ENCODE data around the gene SLC30A7. TPM values are rescaled to one million over a fixed set of nuclear protein-coding genes. Genes with fewer than 3 reads are reported as not detected.
A peak's percentile ranks its signal among the peaks of the same experiment; 100 is the strongest.

SLC30A7 gene
- total and polyA plus RNA-seq, 4 donors: 8.6 to 27.0 (median 17.4) TPM

DNA sequence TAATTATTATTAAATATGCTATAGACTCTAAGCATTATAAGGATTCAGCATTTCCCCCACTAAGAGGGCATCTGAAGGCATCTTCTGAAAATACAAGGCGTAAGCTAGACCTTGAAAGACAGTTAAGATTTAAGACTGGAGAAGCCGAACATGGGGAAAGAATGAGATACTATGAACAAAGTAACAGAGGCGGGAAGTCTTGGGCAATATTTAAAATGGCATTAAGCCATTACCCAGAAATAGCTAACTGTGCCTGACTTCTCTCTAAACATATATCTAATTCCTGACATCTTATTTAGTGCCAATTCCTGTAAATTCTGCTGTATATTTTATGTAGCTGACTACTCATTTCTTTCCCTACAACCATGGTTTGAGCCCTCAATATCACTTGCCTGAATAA is 108.8 kb downstream of the SLC30A7 start:
- no peaks in the 10 kb centered on the region for H3K27me3 ChIP-seq (ENCODE audit: control insufficient read depth, insufficient read depth, low read length)
- DNase-seq (ENCODE audit: low read depth in 4 of 6, low spot score in 6 of 6): no peak
- 57% methylated on average over 2 of the region's 3 CpGs for WGBS (ENCODE audit: insufficient coverage)
- H3K4me1 ChIP-seq (ENCODE audit: control insufficient read depth, insufficient read depth, low read length): no peaks in the 10 kb centered on the region
- no peak overlapping the region for H3K27ac ChIP-seq (ENCODE audit: low read depth, low read length)
- no peak overlapping the region for H3K4me3 ChIP-seq (ENCODE audit: low read depth, low read length)
- peaks cover 3% of the 10 kb centered on the region for H3K36me3 ChIP-seq (ENCODE audit: control insufficient read depth, insufficient read depth, low read length)
- no peaks in the 10 kb centered on the region for H3K9me3 ChIP-seq (ENCODE audit: control insufficient read depth, insufficient read depth, low read length)

DNA sequence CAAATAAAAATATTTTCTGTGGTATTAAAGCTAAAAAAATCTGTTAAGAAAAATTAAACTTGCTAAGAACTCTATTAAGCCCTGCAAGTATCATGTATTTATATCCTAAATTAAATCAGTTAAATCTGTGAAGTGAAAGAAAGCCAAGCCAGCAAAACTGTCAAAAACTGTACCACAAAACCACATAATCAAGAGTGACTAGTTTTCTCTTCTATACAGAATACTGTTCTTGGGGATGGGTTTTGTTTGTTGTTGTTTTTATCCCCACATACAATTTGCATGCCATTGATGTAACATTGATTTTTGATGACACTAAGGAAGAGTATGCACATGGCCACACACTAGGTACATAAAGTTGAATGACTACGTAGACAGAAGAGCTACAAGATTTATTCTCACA is 109.3 kb downstream of the SLC30A7 start:
- Histone ChIP-seq H3K4me1 (ENCODE audit: control insufficient read depth, insufficient read depth, low read length) (no peaks in the 10 kb centered on the region), H3K27ac (ENCODE audit: low read depth, low read length) (no peak overlapping the region), H3K4me3 (ENCODE audit: low read depth, low read length) (no peak overlapping the region), H3K9me3 (ENCODE audit: control insufficient read depth, insufficient read depth, low read length) (no peaks in the 10 kb centered on the region), H3K36me3 (ENCODE audit: control insufficient read depth, insufficient read depth, low read length) (no peaks in the 10 kb centered on the region), H3K27me3 (ENCODE audit: control insufficient read depth, insufficient read depth, low read length) (no peaks in the 10 kb centered on the region)
- WGBS (ENCODE audit: insufficient coverage): no CpG with 5 or more reads among the region's 1 CpG
- DNase-seq (ENCODE audit: low read depth in 4 of 6, low spot score in 6 of 6): no peak

DNA sequence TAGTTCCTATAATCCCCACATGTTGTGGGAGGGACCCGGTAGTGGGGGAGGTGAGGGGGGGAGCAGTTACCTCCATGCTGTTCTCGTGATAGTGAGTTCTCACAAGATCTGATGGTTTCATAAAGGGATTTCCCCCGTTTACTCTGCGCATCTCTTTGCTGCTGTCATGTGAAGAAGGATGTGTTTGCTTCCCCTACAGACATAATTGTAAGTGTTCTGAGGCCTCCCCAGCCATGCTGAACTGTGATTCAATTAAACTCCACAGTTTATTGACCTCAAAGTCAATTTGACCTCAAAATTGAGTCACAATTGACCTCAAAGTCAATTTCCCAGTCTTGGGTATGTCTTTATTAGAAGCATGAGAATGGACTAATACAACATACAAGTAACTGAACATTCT is 110.0 kb downstream of the SLC30A7 start:
- WGBS (ENCODE audit: insufficient coverage): no CpG with 5 or more reads among the region's 4 CpGs
- Histone ChIP-seq H3K4me3 (ENCODE audit: low read depth, low read length) (no peak overlapping the region), H3K27ac (ENCODE audit: low read depth, low read length) (no peak overlapping the region)

DNA sequence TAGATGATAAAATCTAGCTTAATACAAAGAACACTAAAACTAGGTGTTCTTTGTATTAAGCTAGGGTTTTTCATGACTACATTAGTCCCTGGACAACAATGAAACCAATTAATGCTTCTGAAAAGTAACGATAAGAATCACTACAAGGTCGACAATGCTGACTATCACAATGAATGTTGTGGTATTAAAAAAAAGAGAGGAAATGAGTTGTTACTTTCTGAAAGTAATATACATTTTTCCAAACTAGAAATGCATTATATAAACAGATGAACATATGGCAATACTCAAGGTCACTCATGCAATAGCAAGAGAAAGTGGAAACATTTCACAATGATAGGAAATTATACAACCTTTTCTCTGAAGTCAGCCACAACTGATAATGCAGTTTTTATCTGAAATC is 110.7 kb downstream of the SLC30A7 start:
- no CpG with 5 or more reads among the region's 2 CpGs for WGBS (ENCODE audit: insufficient coverage)
- Histone ChIP-seq H3K27ac (ENCODE audit: low read depth, low read length) (no peak overlapping the region), H3K4me3 (ENCODE audit: low read depth, low read length) (no peak overlapping the region), H3K36me3 (ENCODE audit: control insufficient read depth, insufficient read depth, low read length) (no peaks in the 10 kb centered on the region), H3K9me3 (ENCODE audit: control insufficient read depth, insufficient read depth, low read length) (no peaks in the 10 kb centered on the region), H3K27me3 (ENCODE audit: control insufficient read depth, insufficient read depth, low read length) (no peaks in the 10 kb centered on the region), H3K4me1 (ENCODE audit: control insufficient read depth, insufficient read depth, low read length) (no peaks in the 10 kb centered on the region)
- no peak for DNase-seq (ENCODE audit: low read depth in 4 of 6, low spot score in 6 of 6)

More for the DNA sequence above, 110.0 kb downstream of the SLC30A7 start:
- Histone ChIP-seq H3K4me1 (ENCODE audit: control insufficient read depth, insufficient read depth, low read length) (no peaks in the 10 kb centered on the region), H3K36me3 (ENCODE audit: control insufficient read depth, insufficient read depth, low read length) (no peaks in the 10 kb centered on the region), H3K9me3 (ENCODE audit: control insufficient read depth, insufficient read depth, low read length) (no peaks in the 10 kb centered on the region), H3K27me3 (ENCODE audit: control insufficient read depth, insufficient read depth, low read length) (no peaks in the 10 kb centered on the region)
- DNase-seq (ENCODE audit: low read depth in 4 of 6, low spot score in 6 of 6): no peak

DNA sequence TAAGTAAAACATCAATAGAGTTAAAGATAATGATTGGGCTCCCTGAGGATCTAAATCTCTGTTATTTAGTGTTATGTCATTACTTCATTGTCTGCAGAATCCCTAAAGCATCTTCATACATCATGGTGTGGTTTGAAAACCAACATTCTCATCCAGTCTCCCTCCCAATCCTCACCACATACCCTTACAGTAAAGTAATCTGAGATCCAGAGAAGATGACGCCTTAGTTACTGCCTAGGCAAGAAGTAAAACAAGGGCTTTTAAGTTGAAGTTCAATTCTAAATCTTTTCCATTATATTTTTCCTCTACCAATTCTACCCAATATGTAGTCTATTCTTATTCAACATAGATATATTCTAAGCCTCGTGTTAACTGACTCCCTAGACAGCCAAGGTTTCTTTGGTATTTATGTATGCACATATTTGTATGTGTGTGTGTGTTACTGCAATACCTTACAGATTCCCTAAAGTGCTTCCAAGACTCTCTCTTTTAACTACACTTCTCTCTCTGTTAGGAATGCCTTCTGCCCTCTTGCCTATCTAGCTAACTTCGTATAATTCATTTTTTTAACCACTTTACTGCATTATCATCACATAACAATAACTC is 112.4 kb downstream of the SLC30A7 start:
- no peak for DNase-seq (ENCODE audit: low read depth in 4 of 6, low spot score in 6 of 6)
- 100% methylated on average over 1 of the region's 3 CpGs for WGBS (ENCODE audit: insufficient coverage)
- H3K27ac ChIP-seq (ENCODE audit: low read depth, low read length): no peak overlapping the region
- no peaks in the 10 kb centered on the region for H3K4me1 ChIP-seq (ENCODE audit: control insufficient read depth, insufficient read depth, low read length)
- peaks cover 4% of the 10 kb centered on the region for H3K36me3 ChIP-seq (ENCODE audit: control insufficient read depth, insufficient read depth, low read length)
- H3K9me3 ChIP-seq (ENCODE audit: control insufficient read depth, insufficient read depth, low read length): no peaks in the 10 kb centered on the region
- H3K4me3 ChIP-seq (ENCODE audit: low read depth, low read length): no peak overlapping the region
- no peaks in the 10 kb centered on the region for H3K27me3 ChIP-seq (ENCODE audit: control insufficient read depth, insufficient read depth, low read length)

DNA sequence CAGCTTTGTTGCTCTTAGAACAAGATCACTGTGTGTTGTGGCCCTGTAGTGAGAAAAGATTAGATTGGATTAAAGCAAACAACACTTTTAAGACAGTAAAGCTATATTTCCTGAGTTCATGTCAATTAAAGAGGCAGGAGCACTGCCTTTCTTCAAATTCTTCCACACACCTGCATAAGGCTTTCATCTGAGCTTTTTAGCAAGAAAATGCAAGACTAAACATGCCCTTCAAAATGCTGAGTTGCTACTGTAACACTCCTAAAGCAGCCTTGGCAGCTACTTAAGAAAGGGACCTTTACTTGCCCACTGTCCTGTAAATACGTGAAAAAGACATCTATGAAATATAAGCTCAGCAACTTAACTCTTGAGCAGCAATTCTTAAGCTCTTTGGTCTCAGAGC is 117.9 kb downstream of the SLC30A7 start:
- WGBS (ENCODE audit: insufficient coverage): 100% methylated on average over 1 of the region's 1 CpG
- no peak overlapping the region for H3K4me3 ChIP-seq (ENCODE audit: low read depth, low read length)

DNA sequence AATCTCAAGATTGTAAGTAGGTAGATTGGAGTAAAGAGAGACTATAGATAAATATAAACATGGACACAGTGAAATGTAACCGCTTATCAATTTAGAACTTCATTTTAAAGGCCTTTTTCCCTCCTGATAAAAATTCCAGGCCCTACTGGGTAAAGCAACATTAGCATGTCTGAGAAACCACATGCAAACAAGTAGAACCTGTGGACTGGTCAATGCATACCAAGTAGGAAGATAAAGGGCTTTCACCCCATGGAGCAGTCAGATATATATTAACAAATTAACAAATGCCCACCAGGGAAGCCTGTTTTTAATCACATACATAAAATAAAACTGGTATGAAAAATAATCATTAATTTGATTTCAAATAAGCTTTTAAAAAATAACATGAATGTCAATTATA is 121.6 kb downstream of the SLC30A7 start:
- Histone ChIP-seq H3K4me1 (ENCODE audit: control insufficient read depth, insufficient read depth, low read length) (no peaks in the 10 kb centered on the region), H3K36me3 (ENCODE audit: control insufficient read depth, insufficient read depth, low read length) (no peaks in the 10 kb centered on the region), H3K4me3 (ENCODE audit: low read depth, low read length) (no peak overlapping the region), H3K27ac (ENCODE audit: low read depth, low read length) (no peak overlapping the region), H3K27me3 (ENCODE audit: control insufficient read depth, insufficient read depth, low read length) (no peaks in the 10 kb centered on the region), H3K9me3 (ENCODE audit: control insufficient read depth, insufficient read depth, low read length) (no peaks in the 10 kb centered on the region)
- no peak for DNase-seq (ENCODE audit: low read depth in 4 of 6, low spot score in 6 of 6)
- WGBS (ENCODE audit: insufficient coverage): no CpG with 5 or more reads among the region's 1 CpG

More for the DNA sequence above, 117.9 kb downstream of the SLC30A7 start:
- Histone ChIP-seq H3K27me3 (ENCODE audit: control insufficient read depth, insufficient read depth, low read length) (no peaks in the 10 kb centered on the region), H3K36me3 (ENCODE audit: control insufficient read depth, insufficient read depth, low read length) (peaks cover 4% of the 10 kb centered on the region), H3K9me3 (ENCODE audit: control insufficient read depth, insufficient read depth, low read length) (no peaks in the 10 kb centered on the region), H3K27ac (ENCODE audit: low read depth, low read length) (no peak overlapping the region), H3K4me1 (ENCODE audit: control insufficient read depth, insufficient read depth, low read length) (no peaks in the 10 kb centered on the region)
- DNase-seq (ENCODE audit: low read depth in 4 of 6, low spot score in 6 of 6): no peak

DNA sequence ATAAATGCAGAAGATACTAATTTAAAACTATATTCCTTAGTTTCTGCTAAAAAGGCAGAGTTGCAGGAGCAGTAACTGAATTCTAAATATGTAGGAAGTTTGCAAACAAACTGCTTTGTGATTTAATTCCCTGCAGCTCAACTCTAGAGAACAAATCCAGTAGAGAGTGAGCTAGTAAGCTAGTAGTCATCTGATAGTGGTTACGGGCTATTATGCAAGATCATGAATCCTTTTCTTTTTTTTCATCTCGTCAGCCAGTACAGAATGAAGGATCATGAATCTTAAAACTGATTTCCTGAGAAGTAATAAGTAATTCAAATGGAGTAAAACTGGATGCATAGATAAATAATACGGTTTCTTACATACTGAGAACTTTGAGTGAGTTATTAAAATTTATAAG is 126.4 kb downstream of the SLC30A7 start:
- Histone ChIP-seq H3K27ac (ENCODE audit: low read depth, low read length) (no peak overlapping the region), H3K4me3 (ENCODE audit: low read depth, low read length) (no peak overlapping the region), H3K27me3 (ENCODE audit: control insufficient read depth, insufficient read depth, low read length) (no peaks in the 10 kb centered on the region), H3K9me3 (ENCODE audit: control insufficient read depth, insufficient read depth, low read length) (no peaks in the 10 kb centered on the region), H3K4me1 (ENCODE audit: control insufficient read depth, insufficient read depth, low read length) (no peaks in the 10 kb centered on the region), H3K36me3 (ENCODE audit: control insufficient read depth, insufficient read depth, low read length) (peaks cover 3% of the 10 kb centered on the region)
- WGBS (ENCODE audit: insufficient coverage): no CpG with 5 or more reads among the region's 3 CpGs
- DNase-seq (ENCODE audit: low read depth in 4 of 6, low spot score in 6 of 6): no peak

DNA sequence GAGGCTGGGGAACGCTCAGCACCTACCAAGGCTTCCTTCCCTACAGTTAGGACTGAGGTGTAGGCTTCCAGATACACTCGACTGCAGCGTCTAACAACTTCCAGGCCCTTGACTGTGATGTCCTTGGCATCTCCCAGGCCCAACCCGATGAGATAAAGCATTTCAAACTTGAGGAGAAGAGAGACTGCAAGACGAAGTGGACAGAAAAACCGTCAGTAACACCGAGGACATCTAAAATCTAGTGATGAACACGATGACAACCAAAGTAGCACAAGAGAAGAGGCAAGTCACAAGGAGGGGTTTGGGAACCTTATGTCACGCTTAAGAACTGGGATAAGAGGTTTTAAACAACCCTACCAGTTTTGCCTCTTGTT is 129.4 kb downstream of the SLC30A7 start:
- Histone ChIP-seq H3K4me1 (ENCODE audit: control insufficient read depth, insufficient read depth, low read length) (no peaks in the 10 kb centered on the region), H3K9me3 (ENCODE audit: control insufficient read depth, insufficient read depth, low read length) (no peaks in the 10 kb centered on the region), H3K27me3 (ENCODE audit: control insufficient read depth, insufficient read depth, low read length) (no peaks in the 10 kb centered on the region), H3K4me3 (ENCODE audit: low read depth, low read length) (peak overlapping the region; percentile 85), H3K27ac (ENCODE audit: low read depth, low read length) (peak overlapping the region; percentile 82), H3K36me3 (ENCODE audit: control insufficient read depth, insufficient read depth, low read length) (peaks cover 3% of the 10 kb centered on the region)
- peak in 3 of 6 donors; percentile 15 to 80 (median 45) for DNase-seq (ENCODE audit: low read depth in 4 of 6, low spot score in 6 of 6)
- 0% methylated on average over 8 of the region's 9 CpGs for WGBS (ENCODE audit: insufficient coverage)

DNA sequence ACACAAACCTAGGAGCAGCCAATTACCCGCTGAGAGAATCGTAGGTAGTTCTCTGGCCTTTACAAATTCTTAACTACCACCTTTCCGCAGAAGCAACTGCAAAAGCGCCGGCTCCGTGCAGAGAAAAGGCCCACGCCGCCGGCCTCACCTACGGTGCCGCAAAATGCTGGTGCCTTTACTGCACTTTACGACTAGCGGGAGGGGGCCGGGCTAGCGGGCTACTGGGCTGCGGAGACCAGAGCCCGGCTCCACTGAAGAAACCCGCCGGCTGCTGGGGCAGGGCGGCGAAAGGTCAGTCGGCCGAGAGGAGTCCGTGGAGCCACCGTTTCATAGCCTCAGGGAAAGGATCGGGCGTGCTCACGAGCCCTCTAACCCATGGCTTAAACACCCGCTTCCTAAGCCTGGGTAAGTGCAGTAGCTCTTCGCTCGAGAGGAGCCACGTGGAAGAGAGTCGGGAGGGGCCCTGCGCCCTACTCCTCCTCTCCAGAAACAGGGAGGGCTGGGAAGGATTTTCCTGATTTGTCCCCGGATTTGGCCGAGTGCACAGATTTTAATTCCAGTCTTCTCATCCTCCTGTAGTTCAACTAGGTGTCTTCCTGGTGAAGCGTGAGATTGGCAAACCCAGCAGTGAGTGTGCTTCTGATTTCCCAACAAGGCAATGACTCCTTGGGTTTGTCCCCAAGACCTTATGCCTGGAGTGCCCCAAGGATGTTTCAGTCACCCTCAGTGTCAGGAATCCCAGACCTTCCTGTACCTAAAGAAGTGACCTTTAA is 130.0 kb downstream of the SLC30A7 start, which contains the start of gene DPH5:
Gene DPH5 (minus strand): TSS at position 128 of the 773 bp plus-strand sequence. CDS start 341 bp downstream, outside the sequence.
- H3K4me1 ChIP-seq (ENCODE audit: control insufficient read depth, insufficient read depth, low read length): no peaks in the 10 kb centered on the region
- H3K27me3 ChIP-seq (ENCODE audit: control insufficient read depth, insufficient read depth, low read length): no peaks in the 10 kb centered on the region
- under 1% methylated on average over 27 of the region's 37 CpGs for WGBS (ENCODE audit: insufficient coverage)
- H3K4me3 ChIP-seq (ENCODE audit: low read depth, low read length): peak within 1 kb of the TSS; percentile 85
- H3K36me3 ChIP-seq (ENCODE audit: control insufficient read depth, insufficient read depth, low read length): peaks cover 3% of the 10 kb centered on the region
- peak within 1 kb of the TSS; percentile 82 for H3K27ac ChIP-seq (ENCODE audit: low read depth, low read length)
- H3K9me3 ChIP-seq (ENCODE audit: control insufficient read depth, insufficient read depth, low read length): no peaks in the 10 kb centered on the region
- peak; percentile 76 to 97 (median 88) for DNase-seq (ENCODE audit: low read depth in 4 of 6, low spot score in 6 of 6)
